ENCODE data around the gene LMO4. TPM values are rescaled to one million over a fixed set of nuclear protein-coding genes. Genes with fewer than 3 reads are reported as not detected.

Gene LMO4
- total RNA-seq, 1 experiment from 2014 or later, result 53.8 TPM

- Histone ChIP-seq H3K36me3 (ENCODE audit: control insufficient read depth, insufficient read depth, low read length) (no peaks in the 10 kb centered on the region), H3K27me3 (replicated peaks; ENCODE audit: control insufficient read depth, insufficient read depth, low read length) (no peaks in the 10 kb centered on the region), H3K9me3 (no peaks in the 10 kb centered on the region), H3K4me3 (ENCODE audit: low read depth, low read length) (no peak overlapping the region), H3K4me1 (no peaks in the 10 kb centered on the region)
- Mint-ChIP-seq H3K4me3 (ENCODE audit: unreplicated experiment) (no peak overlapping the region), H3K4me1 (ENCODE audit: low read depth, unreplicated experiment) (no peaks in the 10 kb centered on the region), H3K36me3 (ENCODE audit: insufficient read depth, unreplicated experiment) (no peaks in the 10 kb centered on the region), H3K27me3 (ENCODE audit: insufficient read depth, unreplicated experiment) (no peaks in the 10 kb centered on the region), H3K9me3 (ENCODE audit: unreplicated experiment) (no peaks in the 10 kb centered on the region), H3K27ac (ENCODE audit: unreplicated experiment) (no peak overlapping the region)
- ChIA-PET POLR2A (interaction anchor here (0.6 kb wide), 1 partner anchor 571 kb away, joined by 3 read pairs; no protein-coding TSS in a partner anchor), CTCF (no interaction called here)
- intact Hi-C loops (cut with micrococcal nuclease; ENCODE audit: unreplicated experiment), result no loop called here
- TF ChIP-seq, protein P1, sequence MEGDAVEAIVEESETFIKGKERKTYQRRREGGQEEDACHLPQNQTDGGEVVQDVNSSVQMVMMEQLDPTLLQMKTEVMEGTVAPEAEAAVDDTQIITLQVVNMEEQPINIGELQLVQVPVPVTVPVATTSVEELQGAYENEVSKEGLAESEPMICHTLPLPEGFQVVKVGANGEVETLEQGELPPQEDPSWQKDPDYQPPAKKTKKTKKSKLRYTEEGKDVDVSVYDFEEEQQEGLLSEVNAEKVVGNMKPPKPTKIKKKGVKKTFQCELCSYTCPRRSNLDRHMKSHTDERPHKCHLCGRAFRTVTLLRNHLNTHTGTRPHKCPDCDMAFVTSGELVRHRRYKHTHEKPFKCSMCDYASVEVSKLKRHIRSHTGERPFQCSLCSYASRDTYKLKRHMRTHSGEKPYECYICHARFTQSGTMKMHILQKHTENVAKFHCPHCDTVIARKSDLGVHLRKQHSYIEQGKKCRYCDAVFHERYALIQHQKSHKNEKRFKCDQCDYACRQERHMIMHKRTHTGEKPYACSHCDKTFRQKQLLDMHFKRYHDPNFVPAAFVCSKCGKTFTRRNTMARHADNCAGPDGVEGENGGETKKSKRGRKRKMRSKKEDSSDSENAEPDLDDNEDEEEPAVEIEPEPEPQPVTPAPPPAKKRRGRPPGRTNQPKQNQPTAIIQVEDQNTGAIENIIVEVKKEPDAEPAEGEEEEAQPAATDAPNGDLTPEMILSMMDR (IDR thresholded peaks at IDR 0.05; ENCODE audit: insufficient read depth in 1 of 2, low read depth in 1 of 2, low read length in 1 of 2, severe bottlenecking in 1 of 2, unreplicated experiment in 1 of 2), result no peak
- no TSS peak for BruUV-seq (replicated peaks)
- no peak for DNase-seq
These were observed 27.9 kb downstream of the LMO4 start for GRCh38 chr1:87356591-87356990.

GRCh38 chr1:87358219-87358618 is 29.5 kb downstream of the LMO4 start:
- ChIA-PET CTCF (no interaction called here), POLR2A (no interaction called here)
- Mint-ChIP-seq H3K27me3 (ENCODE audit: insufficient read depth, unreplicated experiment) (no peaks in the 10 kb centered on the region), H3K4me3 (ENCODE audit: unreplicated experiment) (no peak overlapping the region), H3K4me1 (ENCODE audit: low read depth, unreplicated experiment) (no peaks in the 10 kb centered on the region), H3K36me3 (ENCODE audit: insufficient read depth, unreplicated experiment) (no peaks in the 10 kb centered on the region), H3K27ac (ENCODE audit: unreplicated experiment) (no peak overlapping the region), H3K9me3 (ENCODE audit: unreplicated experiment) (no peaks in the 10 kb centered on the region)
- Histone ChIP-seq H3K27me3 (replicated peaks; ENCODE audit: control insufficient read depth, insufficient read depth, low read length) (no peaks in the 10 kb centered on the region), H3K36me3 (ENCODE audit: control insufficient read depth, insufficient read depth, low read length) (no peaks in the 10 kb centered on the region), H3K9me3 (no peaks in the 10 kb centered on the region), H3K4me3 (ENCODE audit: low read depth, low read length) (no peak overlapping the region), H3K4me1 (no peaks in the 10 kb centered on the region)
- TF ChIP-seq, protein P1 (IDR thresholded peaks at IDR 0.05; ENCODE audit: insufficient read depth in 1 of 2, low read depth in 1 of 2, low read length in 1 of 2, severe bottlenecking in 1 of 2, unreplicated experiment in 1 of 2), result no peak
- DNase-seq, result no peak
- intact Hi-C loops (cut with micrococcal nuclease; ENCODE audit: unreplicated experiment), result no loop called here
- no TSS peak for BruUV-seq (replicated peaks)

DNA sequence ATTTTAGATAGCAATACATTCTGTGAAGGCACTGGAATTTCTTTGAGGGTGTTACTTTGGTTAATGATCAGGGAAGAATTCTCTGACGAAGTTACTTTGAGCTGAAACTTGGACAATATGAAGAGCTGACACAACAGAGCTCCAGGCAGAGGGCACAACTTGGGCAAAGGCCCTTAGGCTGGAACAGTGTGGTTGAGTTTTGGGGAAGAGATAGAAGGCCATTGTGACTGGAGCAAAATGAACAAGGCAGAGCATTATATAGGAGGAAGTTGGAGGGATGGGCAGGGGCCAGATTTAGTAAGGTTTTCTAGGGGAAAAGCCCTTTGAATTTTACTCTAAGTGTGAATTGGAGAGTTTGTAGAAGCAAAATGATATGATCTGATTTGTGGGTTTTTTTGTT is 30.9 kb downstream of the LMO4 start:
- TF ChIP-seq, protein P1 (IDR thresholded peaks at IDR 0.05; ENCODE audit: insufficient read depth in 1 of 2, low read depth in 1 of 2, low read length in 1 of 2, severe bottlenecking in 1 of 2, unreplicated experiment in 1 of 2), result no peak
- no peaks in the 10 kb centered on the region for H3K4me1 Mint-ChIP-seq (ENCODE audit: low read depth, unreplicated experiment)
- no peak overlapping the region for H3K4me3 Mint-ChIP-seq (ENCODE audit: unreplicated experiment)
- intact Hi-C loops (cut with micrococcal nuclease; ENCODE audit: unreplicated experiment), result no loop called here
- Histone ChIP-seq H3K9me3 (no peaks in the 10 kb centered on the region), H3K27me3 (replicated peaks; ENCODE audit: control insufficient read depth, insufficient read depth, low read length) (no peaks in the 10 kb centered on the region), H3K36me3 (ENCODE audit: control insufficient read depth, insufficient read depth, low read length) (no peaks in the 10 kb centered on the region), H3K4me3 (ENCODE audit: low read depth, low read length) (no peak overlapping the region), H3K4me1 (no peaks in the 10 kb centered on the region)
- ChIA-PET POLR2A (no interaction called here), CTCF (no interaction called here)
- no peak for DNase-seq
- H3K27ac Mint-ChIP-seq (ENCODE audit: unreplicated experiment), result no peak overlapping the region
- no peaks in the 10 kb centered on the region for H3K36me3 Mint-ChIP-seq (ENCODE audit: insufficient read depth, unreplicated experiment)
- BruUV-seq (replicated peaks), result no TSS peak
- H3K9me3 Mint-ChIP-seq (ENCODE audit: unreplicated experiment), result no peaks in the 10 kb centered on the region
- no peaks in the 10 kb centered on the region for H3K27me3 Mint-ChIP-seq (ENCODE audit: insufficient read depth, unreplicated experiment)
